NOMO-1 treated with dmso at 0.1 percent for 144 hours (cell line): ENCODE results near the gene UBR3.
"Not testable (repeated sequence)": the region's sequence is repeated elsewhere in the genome, so short reads cannot be mapped to it uniquely, and the experiment has no call there.

ENCODE experiments used
- DNase-seq: peaks from one replicate; lab custom pipeline; 2025; ENCODE audit not compliant: unreplicated experiment; lab: John Stamatoyannopoulos, UW

Gene UBR3

DNA sequence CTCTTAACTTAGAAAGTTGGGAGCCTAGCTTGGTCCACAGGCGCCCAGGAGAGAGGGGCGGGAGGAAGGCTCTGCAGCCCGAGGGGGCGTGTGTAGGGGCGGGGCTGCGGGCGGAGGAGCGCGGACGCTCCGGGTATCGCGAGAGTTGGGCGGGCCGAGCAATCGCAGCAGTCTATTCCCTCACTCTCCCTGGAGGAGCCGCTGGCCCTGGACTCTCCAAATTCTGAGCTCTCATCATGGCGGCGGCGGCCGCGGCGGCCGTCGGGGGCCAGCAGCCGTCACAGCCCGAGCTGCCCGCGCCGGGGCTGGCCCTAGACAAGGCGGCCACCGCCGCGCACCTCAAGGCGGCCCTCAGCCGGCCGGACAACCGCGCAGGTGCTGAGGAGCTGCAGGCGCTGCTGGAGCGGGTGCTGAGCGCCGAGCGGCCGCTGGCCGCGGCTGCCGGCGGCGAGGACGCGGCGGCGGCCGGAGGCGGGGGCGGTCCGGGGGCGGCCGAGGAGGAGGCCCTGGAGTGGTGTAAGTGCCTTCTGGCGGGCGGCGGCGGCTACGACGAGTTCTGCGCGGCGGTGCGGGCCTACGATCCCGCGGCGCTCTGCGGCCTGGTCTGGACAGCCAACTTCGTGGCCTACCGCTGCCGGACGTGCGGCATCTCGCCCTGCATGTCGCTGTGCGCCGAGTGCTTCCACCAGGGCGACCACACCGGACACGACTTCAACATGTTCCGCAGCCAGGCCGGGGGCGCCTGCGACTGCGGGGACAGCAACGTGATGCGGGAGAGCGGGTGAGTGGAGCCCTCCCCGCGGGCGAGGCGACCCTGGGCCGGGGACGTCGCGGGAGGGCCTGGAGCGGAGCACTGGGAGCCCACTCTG lies at the start of gene UBR3:
UBR3 (plus strand) TSS at position 183 of the 869 bp plus-strand sequence; CDS start at position 237, 54 bp downstream.
- peak; percentile 93 for DNase-seq

- no peak for DNase-seq
These were observed 48.8 kb upstream of the UBR3 start for GRCh38 chr2:169778446-169778845.

GRCh38 chr2:169781249-169782013 lies 45.8 kb upstream of the UBR3 start:
- DNase-seq = no peak

DNA sequence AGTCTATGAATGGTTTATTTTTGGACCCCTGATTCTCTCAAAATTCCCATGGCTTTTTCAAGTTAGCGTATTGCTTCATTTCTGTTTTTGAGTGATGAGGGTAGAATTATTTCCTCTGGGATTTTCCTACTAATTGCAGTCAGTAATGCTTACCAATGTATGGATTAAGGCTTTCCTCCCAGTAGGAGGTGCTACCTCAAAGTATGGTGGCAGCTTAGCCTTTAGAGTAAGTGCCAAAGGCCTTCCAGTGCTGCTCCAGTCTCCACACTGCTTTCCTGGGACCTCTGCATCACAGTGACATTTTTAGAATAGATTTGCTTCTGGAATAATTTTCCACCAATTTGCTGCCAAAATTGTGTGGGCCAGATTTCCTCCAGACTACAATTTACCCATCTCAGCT lies 44.7 kb upstream of the UBR3 start:
- DNase-seq = no peak

- no peak for DNase-seq
These were observed 36.7 kb upstream of the UBR3 start for GRCh38 chr2:169790581-169790980.

- no peak for DNase-seq
These were observed 32.1 kb upstream of the UBR3 start for GRCh38 chr2:169795181-169795580.

DNA sequence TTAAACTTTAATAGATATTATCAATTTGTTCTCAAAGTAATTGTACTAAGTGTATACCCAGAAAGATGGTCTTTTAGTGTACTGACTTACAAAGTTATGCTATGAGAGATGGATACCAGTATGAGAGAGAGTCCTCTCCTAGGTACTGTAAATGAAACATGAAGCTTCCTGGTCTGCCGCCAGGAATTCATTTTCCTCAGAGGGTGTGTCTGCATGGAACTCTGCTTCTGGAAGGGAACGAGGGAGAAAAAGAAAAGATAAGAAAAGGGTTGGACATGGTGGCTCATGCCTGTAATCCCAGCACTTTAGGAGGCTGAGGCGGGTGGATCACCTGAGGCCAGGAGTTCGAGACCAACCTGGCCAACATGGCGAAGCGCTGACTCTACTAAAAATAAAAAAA lies 30.8 kb upstream of the UBR3 start:
- no peak for DNase-seq

DNA sequence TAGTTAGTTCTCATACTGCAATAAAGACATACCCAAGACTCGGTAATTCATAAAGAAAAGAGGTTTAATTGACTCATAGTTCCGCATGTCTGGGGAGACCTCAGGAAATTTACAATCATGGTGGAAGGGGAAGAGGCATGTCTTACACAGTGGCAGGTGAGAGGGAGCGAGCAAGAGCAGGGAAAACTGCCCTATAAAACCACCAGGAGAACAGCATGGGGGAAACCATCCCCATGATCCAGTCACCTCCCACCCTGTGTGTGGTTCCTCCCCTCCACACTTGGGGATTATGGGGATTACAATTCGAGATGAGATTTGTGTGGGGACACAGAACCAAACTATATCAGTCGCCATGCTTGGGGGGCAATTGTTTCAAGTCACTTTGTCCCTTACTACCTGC lies 29.7 kb upstream of the UBR3 start:
- no peak for DNase-seq

- DNase-seq = no peak
These were observed 28.9 kb upstream of the UBR3 start for GRCh38 chr2:169798397-169798717.

GRCh38 chr2:169798718-169799592 lies 28.3 kb upstream of the UBR3 start, which contains the start of gene SSB:
TSS of gene SSB (plus strand) at chr2:169798871. CDS start at chr2:169800961, 2,090 bp downstream.
- DNase-seq = peak; percentile 89

GRCh38 chr2:169803480-169803879 lies 23.8 kb upstream of the UBR3 start:
- no peak for DNase-seq

- no peak for DNase-seq
These were observed 20.7 kb upstream of the UBR3 start for GRCh38 chr2:169806586-169806985.

DNA sequence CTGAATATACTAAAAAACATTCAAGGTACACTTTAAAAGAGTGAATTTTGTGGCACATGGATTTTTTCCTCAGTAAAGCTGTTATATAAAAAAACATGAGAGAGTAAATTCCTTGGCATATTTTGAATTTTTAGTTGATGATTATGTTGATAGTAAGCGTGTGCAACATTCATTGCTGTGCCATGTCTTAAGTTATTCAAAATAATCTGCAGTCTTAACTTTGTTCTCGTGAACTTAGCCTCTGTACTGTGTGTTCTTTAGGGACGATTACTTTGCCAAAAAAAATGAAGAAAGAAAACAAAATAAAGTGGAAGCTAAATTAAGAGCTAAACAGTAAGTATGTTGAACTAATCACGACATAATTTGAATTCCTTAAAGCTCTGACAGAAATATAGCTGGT lies 19.0 kb upstream of the UBR3 start:
- DNase-seq = no peak

GRCh38 chr2:169815849-169816248 lies 11.4 kb upstream of the UBR3 start:
- no peak for DNase-seq

DNA sequence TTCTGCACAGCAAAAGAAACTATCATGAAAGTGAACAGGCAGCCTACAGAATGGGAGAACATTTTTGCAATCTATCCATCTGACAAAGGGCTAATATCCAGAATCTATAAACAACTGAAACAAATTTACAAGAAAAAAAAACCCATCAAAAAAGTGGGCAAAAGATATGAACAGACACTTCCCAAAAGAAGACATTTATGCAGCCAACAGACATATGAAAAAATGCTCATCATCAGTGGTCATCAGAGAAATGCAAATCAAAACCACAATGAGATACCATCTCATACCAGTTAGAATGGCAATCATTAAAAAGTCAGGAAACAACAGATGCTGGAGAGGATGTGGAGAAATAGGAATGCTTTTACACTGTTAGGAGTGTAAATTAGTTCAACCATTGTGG lies 10.3 kb upstream of the UBR3 start:
- DNase-seq = not testable (repeated sequence)

- not testable (repeated sequence) for DNase-seq
These were observed 9.9 kb upstream of the UBR3 start for GRCh38 chr2:169817369-169817768.

DNA sequence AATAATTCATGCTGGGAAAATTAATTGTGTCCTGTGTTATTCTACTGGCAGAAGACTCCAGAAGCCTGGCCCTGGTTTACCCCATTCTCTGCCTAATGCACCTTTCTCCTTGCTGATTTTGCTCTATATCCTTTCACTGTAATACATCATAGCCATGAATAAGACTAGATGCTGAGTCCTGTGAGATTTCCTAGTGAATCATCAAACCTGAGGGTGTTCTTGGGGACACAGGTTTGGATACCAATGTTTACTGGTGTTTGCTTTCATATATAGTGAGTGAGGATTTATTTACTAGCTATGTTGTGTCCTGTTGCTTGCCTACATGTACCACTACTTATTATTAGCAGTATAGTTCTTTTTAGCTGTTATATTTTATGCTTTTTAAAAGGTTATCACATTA lies 9.0 kb upstream of the UBR3 start:
- DNase-seq = no peak

GRCh38 chr2:169819106-169819505 lies 8.1 kb upstream of the UBR3 start:
- DNase-seq = no peak

DNA sequence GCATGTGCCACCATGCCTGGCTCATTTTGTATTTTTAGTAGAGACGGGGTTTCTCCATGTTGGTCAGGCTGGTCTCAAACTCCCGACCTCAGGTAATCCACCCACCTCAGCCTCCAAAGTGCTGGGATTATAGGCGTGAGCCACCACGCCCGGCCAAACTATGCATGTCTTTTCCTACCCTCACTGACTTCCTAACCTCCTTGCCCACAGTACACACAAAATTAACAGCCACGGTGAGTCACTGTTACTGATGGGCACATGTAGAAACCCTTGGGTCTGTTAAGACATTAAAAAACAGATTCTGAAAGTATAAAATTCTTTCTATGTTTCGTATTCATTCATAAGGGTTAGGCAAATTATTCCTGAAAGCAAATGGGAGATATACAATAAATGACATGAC lies 7.2 kb upstream of the UBR3 start:
- not testable (repeated sequence) for DNase-seq

GRCh38 chr2:169822036-169822435 lies 5.2 kb upstream of the UBR3 start:
- no peak for DNase-seq

GRCh38 chr2:169822785-169823392 lies 4.4 kb upstream of the UBR3 start:
- DNase-seq = no peak
